ENCODE results near the gene HOXA6.

HOXA6 gene

DNA sequence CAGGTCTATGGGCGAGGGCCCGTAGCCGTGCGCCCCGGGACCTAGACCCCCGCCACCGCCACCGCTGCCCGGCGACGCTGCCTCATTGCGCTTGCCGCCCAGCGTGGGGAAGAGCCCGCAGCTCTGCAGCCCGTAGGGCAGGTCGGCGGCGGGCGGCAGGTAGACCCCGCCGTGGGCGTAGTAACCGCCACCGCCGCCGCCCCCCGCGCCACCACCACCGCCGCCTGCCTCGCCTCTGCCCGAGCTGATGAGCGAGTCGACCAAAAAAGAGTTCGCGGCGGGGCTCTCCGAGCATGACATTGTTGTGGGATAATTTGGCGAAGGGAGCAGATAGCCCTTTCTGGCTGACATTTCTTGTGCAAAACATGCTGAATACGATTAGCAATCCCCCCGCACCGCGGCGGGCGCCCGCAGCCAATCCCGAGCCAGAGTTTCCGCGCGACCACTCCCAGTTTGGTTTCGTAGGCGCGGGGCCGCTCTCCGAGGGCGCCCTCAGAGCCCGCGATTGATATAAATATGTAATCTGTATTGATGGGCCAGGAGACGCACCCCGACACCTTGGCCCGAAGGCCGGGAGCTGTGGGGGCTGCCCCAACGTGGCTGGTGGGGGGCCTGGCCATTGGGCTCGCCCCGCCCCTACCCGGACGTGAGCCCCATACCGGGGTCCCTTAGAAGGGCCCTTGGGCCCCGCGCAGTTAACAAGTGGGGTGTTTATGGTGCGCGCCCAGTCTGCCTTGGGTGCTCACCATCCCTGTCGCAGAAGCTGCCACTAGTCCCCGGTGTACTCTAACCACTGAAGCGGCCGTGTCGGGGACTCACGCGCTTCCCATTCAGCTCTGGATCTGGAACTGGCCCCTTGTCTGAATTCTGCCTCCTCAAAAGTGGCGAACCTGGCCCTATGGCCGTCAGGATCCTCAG, 26.6 kb upstream of the HOXA6 start, which contains the start of gene HOXA10:
Gene HOXA10 (minus strand): TSS at position 365 of the 918 bp plus-strand sequence. CDS start 14 bp downstream, at position 351.
- peak in 1 of 2 donors; percentile 3 for DNase-seq (ENCODE audit: low read depth in 1 of 2, low spot score in 1 of 2)

DNA sequence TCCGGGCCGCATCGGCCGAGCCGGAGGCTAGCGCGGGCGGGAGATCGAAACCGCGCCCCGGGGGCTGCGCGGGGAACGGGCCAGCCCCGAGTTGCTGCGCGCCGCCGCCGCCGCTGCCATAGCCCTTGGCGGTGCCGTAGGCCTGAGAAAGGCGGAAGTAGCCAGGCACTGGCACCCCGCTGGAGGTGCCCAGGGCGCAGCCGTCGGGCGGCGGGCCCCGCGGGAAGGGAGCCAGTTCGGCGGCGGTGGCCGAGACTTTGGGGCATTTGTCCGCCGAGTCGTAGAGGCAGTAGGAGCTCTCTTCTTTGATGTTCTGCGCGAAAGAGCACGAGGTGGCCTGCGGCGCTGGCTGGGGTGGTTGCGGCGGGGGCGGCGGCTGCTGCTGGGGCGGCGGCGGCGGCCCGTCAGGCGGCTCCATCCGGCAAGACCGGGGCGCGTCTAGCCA, 26.0 kb upstream of the HOXA6 start:
- peak in 1 of 2 donors; percentile 3 for DNase-seq (ENCODE audit: low read depth in 1 of 2, low spot score in 1 of 2)

GRCh38 chr7:27172823-27173510, 25.4 kb upstream of the HOXA6 start:
- DNase-seq (ENCODE audit: low read depth in 1 of 2, low spot score in 1 of 2): peak in 1 of 2 donors; percentile 3

DNA sequence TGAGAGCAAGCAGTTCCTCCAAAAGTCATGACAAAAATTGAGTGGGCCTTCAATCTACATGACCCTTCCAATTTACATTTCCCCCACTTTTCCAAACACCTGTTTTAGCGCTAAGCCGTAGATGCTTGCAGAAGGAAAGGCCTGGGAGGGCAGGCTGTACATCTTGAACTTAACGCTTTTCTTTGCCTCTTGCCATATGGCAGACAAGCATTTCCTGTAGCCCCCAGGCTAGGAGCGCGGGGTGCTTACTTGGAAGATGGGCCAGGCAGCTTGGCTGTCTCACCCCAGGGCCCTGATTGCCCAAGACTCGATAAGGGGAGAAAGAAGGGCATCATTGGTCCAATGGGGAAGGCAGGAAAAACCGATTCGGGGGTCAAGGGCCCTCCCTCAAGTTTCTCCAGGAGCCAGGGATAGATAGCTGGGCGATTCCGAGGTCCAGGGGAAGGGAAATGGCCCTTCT, 24.8 kb upstream of the HOXA6 start:
- peak in 1 of 2 donors; percentile 3 for DNase-seq (ENCODE audit: low read depth in 1 of 2, low spot score in 1 of 2)

DNA sequence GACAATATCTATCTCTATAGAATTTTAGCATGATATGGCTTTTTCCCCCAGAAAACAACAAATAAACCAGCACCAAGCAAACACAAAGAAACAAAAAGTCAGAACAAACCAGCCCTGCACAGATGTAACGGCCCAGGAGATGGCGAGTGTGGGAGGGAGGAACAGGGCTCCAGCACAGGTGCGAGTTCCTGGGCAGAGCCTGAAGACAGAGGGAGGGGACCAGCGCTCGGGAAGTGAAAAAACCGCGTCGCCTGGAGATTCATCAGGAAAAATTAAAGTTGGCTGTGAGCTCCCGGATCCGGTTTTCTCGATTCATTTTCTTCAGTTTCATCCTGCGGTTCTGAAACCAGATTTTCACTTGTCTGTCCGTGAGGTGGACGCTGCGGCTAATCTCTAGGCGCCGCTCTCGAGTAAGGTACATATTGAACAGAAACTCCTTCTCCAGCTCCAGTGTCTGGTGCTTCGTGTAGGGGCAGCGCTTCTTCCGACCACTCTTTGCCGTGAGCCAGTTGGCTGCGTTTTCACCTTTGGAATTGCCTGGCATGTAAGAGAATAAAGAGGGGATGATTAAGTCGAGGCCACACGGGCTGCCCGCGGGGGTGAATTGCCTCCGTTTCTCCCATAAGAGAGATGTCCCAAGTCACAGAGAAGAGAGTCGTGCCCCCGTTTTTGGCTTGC, 24.2 kb upstream of the HOXA6 start:
- peak in 1 of 2 donors; percentile 1 for DNase-seq (ENCODE audit: low read depth in 1 of 2, low spot score in 1 of 2)

GRCh38 chr7:27171325-27171636, 23.7 kb upstream of the HOXA6 start:
- no peak for DNase-seq (ENCODE audit: low read depth in 1 of 2, low spot score in 1 of 2)

DNA sequence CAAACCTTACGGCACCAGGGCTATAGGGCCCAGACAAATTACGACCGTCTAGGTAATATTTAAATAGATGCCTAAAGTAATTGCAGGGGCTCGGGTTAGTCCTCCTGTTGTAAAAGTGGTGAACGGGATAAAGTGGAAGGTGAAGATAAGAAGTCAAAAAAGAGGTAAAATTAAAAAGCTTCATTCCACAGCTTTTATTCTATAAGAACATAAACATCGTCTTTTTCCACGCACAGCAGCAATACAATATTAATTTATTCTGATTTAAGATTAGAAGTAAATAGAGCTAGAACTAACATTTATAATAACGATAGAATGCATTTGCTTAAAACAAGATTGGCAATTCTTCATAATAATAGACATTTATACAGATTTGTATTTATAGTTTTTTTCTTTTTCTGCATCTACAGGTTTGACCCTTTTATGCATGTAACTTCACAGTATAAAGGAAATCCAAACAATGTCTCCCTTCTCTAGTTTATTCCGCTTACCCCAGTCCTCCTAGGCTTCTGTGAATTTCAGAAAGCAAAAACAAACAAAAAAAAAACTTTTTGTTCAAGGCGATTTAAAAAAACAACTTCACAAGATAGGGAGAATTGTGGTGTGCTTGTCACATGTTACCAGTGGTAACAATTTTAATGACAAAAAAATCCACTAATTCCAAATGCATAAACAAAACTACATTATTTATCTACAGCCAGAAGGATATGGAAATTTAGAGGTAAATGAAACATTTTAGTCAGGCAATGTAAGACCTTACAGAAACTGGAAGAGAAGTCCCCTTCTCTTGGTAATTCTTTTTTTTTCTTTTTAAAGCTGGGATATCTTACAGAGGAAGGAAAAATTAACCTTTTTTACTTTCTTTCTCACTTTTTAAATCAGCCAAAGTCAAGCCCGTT, 23.1 kb upstream of the HOXA6 start:
- no peak for DNase-seq (ENCODE audit: low read depth in 1 of 2, low spot score in 1 of 2)

DNA sequence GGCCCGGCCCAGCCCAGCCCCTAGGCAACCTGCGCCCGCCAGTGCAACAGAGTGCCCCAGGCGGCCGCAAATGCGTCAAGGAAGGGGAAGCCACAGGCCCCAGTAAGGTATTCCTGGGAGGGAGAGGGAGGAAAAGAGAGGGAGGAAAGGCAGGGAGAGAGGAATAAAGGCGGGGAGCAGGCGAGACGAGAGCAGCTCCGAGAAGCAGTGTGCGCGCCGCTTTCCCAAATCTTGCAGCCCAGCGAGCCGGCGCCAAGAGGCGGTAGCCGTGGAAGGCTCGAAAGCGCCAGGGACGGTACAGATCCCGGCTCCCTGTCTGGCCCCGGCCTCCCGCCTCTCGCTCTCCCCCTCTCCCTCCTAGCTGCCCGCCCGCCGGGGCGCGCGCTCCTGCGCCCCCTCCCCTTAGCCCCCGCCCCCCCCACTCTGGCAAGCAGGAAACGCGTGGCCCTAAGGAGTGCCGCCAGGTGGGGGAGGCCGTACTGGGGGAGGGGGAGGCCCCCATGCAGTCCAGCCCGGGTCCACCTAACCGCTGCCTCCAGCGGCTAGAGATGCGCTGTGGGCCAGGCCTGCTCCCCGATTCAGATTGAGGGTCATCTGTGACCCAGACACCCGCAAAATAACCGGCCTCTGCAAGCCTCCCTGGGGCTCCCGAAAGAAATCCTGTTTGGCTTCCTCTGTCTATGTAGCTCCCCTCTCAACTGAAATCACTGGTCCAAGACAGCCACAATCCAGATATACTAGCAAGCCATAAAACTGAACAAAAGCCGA, 22.3 kb upstream of the HOXA6 start:
- DNase-seq (ENCODE audit: low read depth in 1 of 2, low spot score in 1 of 2): no peak

- no peak for DNase-seq (ENCODE audit: low read depth in 1 of 2, low spot score in 1 of 2)
Measured at GRCh38 chr7:27168265-27168947, 20.8 kb upstream of the HOXA6 start.

- DNase-seq (ENCODE audit: low read depth in 1 of 2, low spot score in 1 of 2): no peak
Measured at GRCh38 chr7:27167916-27168264, 20.3 kb upstream of the HOXA6 start.

- DNase-seq (ENCODE audit: low read depth in 1 of 2, low spot score in 1 of 2): no peak
Measured at GRCh38 chr7:27166531-27167505, 19.2 kb upstream of the HOXA6 start.

DNA sequence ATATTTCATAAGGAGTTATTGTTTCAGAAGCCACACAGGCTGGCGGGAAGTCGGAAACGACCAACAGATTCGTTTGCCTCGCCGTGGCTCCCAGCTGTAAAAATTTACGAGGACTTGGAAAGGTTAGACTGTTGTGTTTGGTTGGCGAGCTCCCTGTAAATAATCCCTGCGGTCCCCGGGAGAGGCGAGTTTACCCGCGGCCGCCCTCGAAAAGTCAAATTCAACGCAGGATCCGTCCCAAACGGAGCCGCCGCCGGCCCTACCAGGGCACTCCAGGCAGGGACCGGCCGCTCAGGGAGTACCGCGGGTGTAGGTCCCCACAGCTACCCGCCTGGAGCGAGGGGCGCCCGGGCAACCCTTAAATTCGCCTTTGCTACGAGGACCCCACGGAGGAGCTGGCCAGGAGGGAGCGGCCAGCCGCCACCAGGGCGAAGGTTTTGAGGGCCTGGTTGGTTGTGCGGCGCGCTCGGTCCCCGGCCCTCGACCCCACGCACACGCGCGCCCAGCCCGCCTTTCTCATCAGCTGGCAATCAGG, 18.5 kb upstream of the HOXA6 start:
- no peak for DNase-seq (ENCODE audit: low read depth in 1 of 2, low spot score in 1 of 2)

DNA sequence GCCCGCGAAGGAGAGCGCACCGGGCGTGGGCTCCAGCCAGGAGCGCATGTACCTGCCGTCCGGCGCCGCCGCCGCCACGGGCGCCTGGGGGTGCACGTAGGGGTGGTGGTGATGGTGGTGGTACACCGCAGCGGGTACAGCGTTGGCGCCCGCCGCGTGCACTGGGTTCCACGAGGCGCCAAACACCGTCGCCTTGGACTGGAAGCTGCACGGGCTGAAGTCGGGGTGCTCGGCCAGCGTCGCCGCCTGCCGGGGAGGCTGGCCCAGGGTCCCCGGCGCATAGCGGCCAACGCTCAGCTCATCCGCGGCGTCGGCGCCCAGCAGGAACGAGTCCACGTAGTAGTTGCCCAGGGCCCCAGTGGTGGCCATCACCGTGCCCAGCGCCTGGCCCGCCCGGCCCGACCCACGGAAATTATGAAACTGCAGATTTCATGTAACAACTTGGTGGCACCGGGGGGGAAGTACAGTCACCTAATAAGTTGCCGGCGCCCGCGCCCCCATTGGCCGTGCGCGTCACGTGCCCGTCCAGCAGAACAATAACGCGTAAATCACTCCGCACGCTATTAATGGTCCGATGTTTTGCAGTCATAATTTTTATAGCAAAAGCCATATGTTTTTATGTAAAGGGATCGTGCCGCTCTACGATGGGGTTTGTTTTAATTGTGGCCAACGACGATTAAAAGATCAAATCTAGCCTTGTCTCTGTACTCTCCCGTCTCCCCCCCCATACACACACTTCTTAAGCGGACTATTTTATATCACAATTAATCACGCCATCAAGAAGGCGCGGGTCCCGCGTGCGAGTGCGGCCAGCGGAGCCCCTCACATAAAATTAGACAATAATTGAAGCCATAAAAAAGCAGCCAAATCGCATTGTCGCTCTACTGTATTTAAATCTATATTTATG, 17.8 kb upstream of the HOXA6 start, which contains the start of gene HOXA9:
Gene HOXA9 (minus strand): TSS at position 449 of the 907 bp plus-strand sequence. CDS start 80 bp downstream, at position 369.
- no peak for DNase-seq (ENCODE audit: low read depth in 1 of 2, low spot score in 1 of 2)

DNA sequence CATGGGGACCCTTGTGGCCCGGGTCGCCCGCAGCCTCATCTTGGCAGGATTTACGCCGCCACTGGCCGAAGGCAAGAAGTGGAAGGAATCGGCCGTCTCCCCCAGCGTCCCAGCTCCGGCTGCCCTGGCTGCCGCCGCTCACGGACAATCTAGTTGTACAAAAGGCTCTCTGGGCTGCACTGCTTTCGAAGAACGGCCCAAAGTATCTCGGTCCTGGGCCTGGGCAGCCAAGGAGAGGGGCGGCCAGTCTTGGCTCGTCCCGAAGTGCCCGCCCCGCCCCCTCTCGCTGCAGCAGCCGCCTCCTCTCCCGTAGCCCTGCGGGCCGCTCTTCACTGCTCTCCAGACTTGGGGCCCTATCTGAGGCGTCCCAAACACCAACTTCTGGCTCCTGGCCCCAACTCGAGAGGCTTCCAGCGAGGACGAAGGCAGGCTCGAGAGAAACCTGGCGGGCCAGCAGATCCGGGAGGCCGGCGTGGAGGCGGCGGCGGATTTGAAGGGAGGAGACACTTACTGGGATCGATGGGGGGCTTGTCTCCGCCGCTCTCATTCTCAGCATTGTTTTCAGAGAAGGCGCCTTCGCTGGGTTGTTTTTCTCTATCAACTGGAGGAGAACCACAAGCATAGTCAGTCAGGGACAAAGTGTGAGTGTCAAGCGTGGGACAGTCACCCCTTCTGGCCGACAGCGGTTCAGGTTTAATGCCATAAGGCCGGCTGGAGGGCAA, 17.0 kb upstream of the HOXA6 start:
- no peak for DNase-seq (ENCODE audit: low read depth in 1 of 2, low spot score in 1 of 2)

DNA sequence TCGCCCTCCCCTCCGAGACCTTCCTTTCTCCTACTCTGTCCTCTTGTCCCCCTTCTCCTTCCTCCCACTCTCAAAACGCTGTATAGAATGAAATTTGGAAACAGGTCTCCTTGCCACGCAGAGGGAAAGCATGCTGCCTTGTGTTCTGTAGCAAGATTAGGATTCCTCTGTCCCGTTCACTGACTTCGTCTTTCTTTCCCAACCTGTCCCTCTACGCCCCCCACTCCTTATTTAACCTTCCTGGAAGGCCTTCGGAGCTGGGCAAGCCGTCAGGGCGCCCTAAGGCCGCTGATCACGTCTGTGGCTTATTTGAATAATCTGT, 16.4 kb upstream of the HOXA6 start:
- no peak for DNase-seq (ENCODE audit: low read depth in 1 of 2, low spot score in 1 of 2)

All from activated T-helper 1 cell treated with anti-CD3 and anti-CD28 coated beads, Interleukin-2, amount 50 U/mL, for 16 hours (primary cell).